AG04449 (cell line): Measurements from ENCODE around the gene ZPBP.
"Not testable (repeated sequence)": the region's sequence is repeated elsewhere in the genome, so short reads cannot be mapped to it uniquely, and the experiment has no call there.

Experiments
- CTCF ChIA-PET: fragments of 350-600 bp; formaldehyde crosslinking; extraction: SDS; loops from one replicate; lab custom pipeline; 2021; ENCODE audit warnings: antibody characterized with exemption; lab: Yijun Ruan, JAX
- POLR2A ChIA-PET: fragments of 400-600, 350-600 bp; formaldehyde crosslinking; extraction: SDS; loops from one replicate; lab custom pipeline; 2020; ENCODE audit warnings: antibody characterized with exemption, inconsistent platforms; lab: Yijun Ruan, JAX
- DNase-seq: peaks from one replicate; pipeline ENCODE4 v3.0.0-alpha.2; 2010; ENCODE audit warnings: low read depth, low spot score
- H3K4me3 ChIP-seq: 2 replicates; pipeline ENCODE4 v1.5.1; 2011; ENCODE audit warnings: low read depth, mild to moderate bottlenecking, control low read depth, low read length
- TF ChIP-seq, protein P1 (sequence below): IDR thresholded peaks from one replicate; pipeline ENCODE4 v1.5.1; 2011; ENCODE audit warnings: mild to moderate bottlenecking, moderate library complexity, low read length, control low read depth, inconsistent platforms; ENCODE audit not compliant: insufficient read depth; ENCODE audit errors: missing control alignments

Gene ZPBP

GRCh38 chr7:50062951-50063350 is 30.1 kb downstream of the ZPBP start:
- ChIA-PET CTCF (no interaction called here), POLR2A (no interaction called here)
- TF ChIP-seq, protein P1, sequence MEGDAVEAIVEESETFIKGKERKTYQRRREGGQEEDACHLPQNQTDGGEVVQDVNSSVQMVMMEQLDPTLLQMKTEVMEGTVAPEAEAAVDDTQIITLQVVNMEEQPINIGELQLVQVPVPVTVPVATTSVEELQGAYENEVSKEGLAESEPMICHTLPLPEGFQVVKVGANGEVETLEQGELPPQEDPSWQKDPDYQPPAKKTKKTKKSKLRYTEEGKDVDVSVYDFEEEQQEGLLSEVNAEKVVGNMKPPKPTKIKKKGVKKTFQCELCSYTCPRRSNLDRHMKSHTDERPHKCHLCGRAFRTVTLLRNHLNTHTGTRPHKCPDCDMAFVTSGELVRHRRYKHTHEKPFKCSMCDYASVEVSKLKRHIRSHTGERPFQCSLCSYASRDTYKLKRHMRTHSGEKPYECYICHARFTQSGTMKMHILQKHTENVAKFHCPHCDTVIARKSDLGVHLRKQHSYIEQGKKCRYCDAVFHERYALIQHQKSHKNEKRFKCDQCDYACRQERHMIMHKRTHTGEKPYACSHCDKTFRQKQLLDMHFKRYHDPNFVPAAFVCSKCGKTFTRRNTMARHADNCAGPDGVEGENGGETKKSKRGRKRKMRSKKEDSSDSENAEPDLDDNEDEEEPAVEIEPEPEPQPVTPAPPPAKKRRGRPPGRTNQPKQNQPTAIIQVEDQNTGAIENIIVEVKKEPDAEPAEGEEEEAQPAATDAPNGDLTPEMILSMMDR = no peak
- H3K4me3 ChIP-seq = no peak overlapping the region
- DNase-seq = no peak

- ChIA-PET CTCF (no interaction called here), POLR2A (no interaction called here)
- TF ChIP-seq, protein P1 = no peak
- no peak for DNase-seq
- no peak overlapping the region for H3K4me3 ChIP-seq
Measured at GRCh38 chr7:50056131-50056530, 36.9 kb downstream of the ZPBP start.

DNA sequence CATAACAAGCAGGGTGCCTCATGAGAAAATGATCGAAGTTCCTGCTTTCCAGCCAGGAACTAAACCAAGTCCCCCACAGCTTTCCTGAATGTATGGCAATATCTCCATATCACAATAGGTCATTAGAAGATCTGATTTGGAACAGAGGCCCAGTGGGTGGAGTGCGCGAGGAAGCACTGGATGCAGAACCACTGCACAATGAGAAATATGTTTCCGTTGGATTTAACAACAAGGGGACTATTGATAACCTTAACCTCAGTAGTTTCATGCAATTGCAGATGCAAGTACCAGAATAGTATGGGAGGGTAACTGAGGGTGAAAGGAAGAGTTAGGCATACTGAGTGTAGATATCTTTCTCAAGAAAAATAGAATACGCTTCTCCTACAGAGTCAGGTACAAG is 45.3 kb downstream of the ZPBP start:
- no peak for DNase-seq
- POLR2A ChIA-PET = no interaction called here
- CTCF ChIA-PET = no interaction called here
- H3K4me3 ChIP-seq = no peak overlapping the region
- TF ChIP-seq, protein P1 = no peak

DNA sequence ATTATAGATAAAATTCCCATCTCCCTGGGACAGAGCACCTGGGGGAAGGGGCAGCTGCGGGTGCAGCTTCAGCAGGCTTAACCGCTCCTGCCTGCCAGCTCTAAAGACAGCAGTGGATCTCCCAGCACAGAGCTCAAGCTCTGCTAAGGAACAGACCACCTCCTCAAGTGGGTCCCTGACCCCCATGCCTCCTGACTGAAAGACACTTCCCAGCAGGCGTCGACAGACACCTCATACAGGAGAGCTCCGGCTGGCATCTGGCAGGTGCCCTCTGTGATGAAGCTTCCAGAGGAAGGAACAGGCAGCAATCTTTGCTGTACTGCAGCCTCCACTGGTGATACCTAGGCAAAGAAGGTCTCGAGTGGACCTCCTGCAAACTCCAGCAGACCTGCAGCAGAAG is 51.9 kb downstream of the ZPBP start:
- POLR2A ChIA-PET, CTCF ChIA-PET, H3K4me3 ChIP-seq, DNase-seq: not testable (repeated sequence)

- CTCF ChIA-PET = interaction anchor here (1.2 kb wide), 1 partner anchor 1124 kb away, joined by 3 read pairs; no protein-coding TSS in a partner anchor
- POLR2A ChIA-PET = no interaction called here
- no peak overlapping the region for H3K4me3 ChIP-seq
- TF ChIP-seq, protein P1 = no peak
- no peak for DNase-seq
Measured at GRCh38 chr7:50037086-50037485, 56.0 kb downstream of the ZPBP start.

- no peak for DNase-seq
- TF ChIP-seq, protein P1 = no peak
- ChIA-PET POLR2A (no interaction called here), CTCF (no interaction called here)
- no peak overlapping the region for H3K4me3 ChIP-seq
Measured at GRCh38 chr7:50022991-50023390, 70.1 kb downstream of the ZPBP start.

- CTCF ChIA-PET = no interaction called here
- TF ChIP-seq, protein P1 = no peak
Measured at GRCh38 chr7:50022451-50022850, 70.6 kb downstream of the ZPBP start.

More at GRCh38 chr7:50022451-50022850, 70.6 kb downstream of the ZPBP start:
- DNase-seq = no peak
- H3K4me3 ChIP-seq = no peak overlapping the region
- POLR2A ChIA-PET = no interaction called here
